H9 (cell line): ENCODE measurements around the gene MALAT1. TPM values are rescaled to one million over a fixed set of nuclear protein-coding genes. Genes with fewer than 3 reads are reported as not detected.
A peak's percentile ranks its signal among the peaks of the same experiment; 100 is the strongest.

ENCODE experiments used
- DNase-seq: peaks from one replicate; pipeline ENCODE4 v3.0.0-alpha.2; 2017
- H2AFZ ChIP-seq: one replicate; pipeline ENCODE4 v1.6.1; 2013; ENCODE audit warnings: mild to moderate bottlenecking, low read length, control low read depth, moderate library complexity
- H2AK5ac ChIP-seq: 2 replicates; pipeline ENCODE4 v1.6.1; 2013; ENCODE audit warnings: low read length, control low read depth, mixed read lengths; ENCODE audit not compliant: insufficient read length
- H2BK120ac ChIP-seq: one replicate; pipeline ENCODE4 v1.6.1; 2013; ENCODE audit warnings: low read depth, mild to moderate bottlenecking, low read length, control low read depth, inconsistent platforms; ENCODE audit not compliant: poor library complexity, severe bottlenecking
- H2BK12ac ChIP-seq: 2 replicates; pipeline ENCODE4 v1.6.1; 2013; ENCODE audit warnings: low read length, control low read depth, mixed read lengths, low read depth; ENCODE audit not compliant: insufficient read length
- H2BK15ac ChIP-seq: 2 replicates; pipeline ENCODE4 v1.6.1; 2013; ENCODE audit warnings: low read depth, low read length, control low read depth
- H2BK20ac ChIP-seq: one replicate; pipeline ENCODE4 v1.6.1; 2013; ENCODE audit warnings: low read depth, mild to moderate bottlenecking, low read length, control low read depth, inconsistent platforms; ENCODE audit not compliant: poor library complexity, severe bottlenecking
- H2BK5ac ChIP-seq: 2 replicates; pipeline ENCODE4 v1.6.1; 2013; ENCODE audit warnings: low read length, control low read depth, mixed read lengths; ENCODE audit not compliant: insufficient read length
- H3K14ac ChIP-seq: 2 replicates; pipeline ENCODE4 v1.6.1; 2013; ENCODE audit warnings: low read length, control low read depth; ENCODE audit not compliant: insufficient read depth
- H3K18ac ChIP-seq: 2 replicates; pipeline ENCODE4 v1.6.1; 2013; ENCODE audit warnings: low read depth, mild to moderate bottlenecking, mixed read lengths, low read length, control low read depth; ENCODE audit not compliant: insufficient read length
- H3K23ac ChIP-seq: 2 replicates; pipeline ENCODE4 v1.6.1; 2013; ENCODE audit warnings: low read length, control low read depth, mixed read lengths, low read depth; ENCODE audit not compliant: insufficient read length
- H3K23me2 ChIP-seq: 2 replicates; pipeline ENCODE4 v1.6.1; 2013; ENCODE audit warnings: low read depth, mild to moderate bottlenecking, mixed read lengths, low read length, control low read depth; ENCODE audit not compliant: insufficient read length, poor library complexity, severe bottlenecking
- H3K27ac ChIP-seq: 2 replicates; pipeline ENCODE4 v1.5.1; 2013; ENCODE audit warnings: low read length, control low read depth, mixed read lengths, low read depth; ENCODE audit not compliant: insufficient read length
- H3K27me3 ChIP-seq: 2 replicates; pipeline ENCODE4 v1.6.1; 2013; ENCODE audit warnings: low read length, control low read depth, inconsistent platforms; ENCODE audit not compliant: insufficient read depth
- H3K4ac ChIP-seq: 2 replicates; pipeline ENCODE4 v1.6.1; 2013; ENCODE audit warnings: low read depth, mild to moderate bottlenecking, control low read depth, inconsistent platforms, low read length, moderate library complexity
- H3K4me1 ChIP-seq: 2 replicates; pipeline ENCODE4 v1.6.1; 2013; ENCODE audit warnings: low read length, control low read depth, inconsistent platforms; ENCODE audit not compliant: insufficient read depth
- H3K4me2 ChIP-seq: 2 replicates; pipeline ENCODE4 v1.6.1; 2013; ENCODE audit warnings: low read length, control low read depth, mixed read lengths; ENCODE audit not compliant: insufficient read length, insufficient read depth
- H3K56ac ChIP-seq: 2 replicates; pipeline ENCODE4 v1.6.1; 2013; ENCODE audit warnings: low read depth, mild to moderate bottlenecking, mixed read lengths, low read length, control low read depth; ENCODE audit not compliant: insufficient read length
- H3K79me1 ChIP-seq: 2 replicates; pipeline ENCODE4 v1.6.1; 2013; ENCODE audit warnings: low read depth, mild to moderate bottlenecking, moderate library complexity, low read length, control low read depth, inconsistent platforms; ENCODE audit not compliant: insufficient read depth, poor library complexity, severe bottlenecking
- H3K79me2 ChIP-seq: 2 replicates; pipeline ENCODE4 v1.6.1; 2013; ENCODE audit warnings: low read length, control low read depth, inconsistent platforms; ENCODE audit not compliant: insufficient read depth
- H3K9ac ChIP-seq: 2 replicates; pipeline ENCODE4 v1.6.1; 2013; ENCODE audit warnings: low read length, control low read depth, mixed read lengths; ENCODE audit not compliant: insufficient read length; ENCODE audit errors: extremely low read depth
- H3K9me3 ChIP-seq: one replicate; pipeline ENCODE4 v1.6.1; 2013; ENCODE audit warnings: low read depth, low read length, inconsistent platforms; ENCODE audit not compliant: control insufficient read depth
- H3T11ph ChIP-seq: one replicate; pipeline ENCODE4 v1.6.1; 2013; ENCODE audit warnings: mild to moderate bottlenecking, low read length, control low read depth, inconsistent platforms
- H4K20me1 ChIP-seq: one replicate; pipeline ENCODE4 v1.6.1; 2013; ENCODE audit not compliant: control insufficient read depth, insufficient read length, insufficient read depth
- H4K5ac ChIP-seq: 2 replicates; pipeline ENCODE4 v1.6.1; 2013; ENCODE audit warnings: low read depth, mild to moderate bottlenecking, mixed read lengths, low read length, control low read depth; ENCODE audit not compliant: insufficient read length
- H4K8ac ChIP-seq: replicated peaks from 2 replicates; pipeline ENCODE4 v1.6.1; 2013; ENCODE audit warnings: low read length, control low read depth, mixed read lengths, low read depth; ENCODE audit not compliant: insufficient read length
- H4K91ac ChIP-seq: 2 replicates; pipeline ENCODE4 v1.6.1; 2013; ENCODE audit warnings: low read depth, mild to moderate bottlenecking, moderate library complexity, mixed read lengths, low read length, control low read depth; ENCODE audit not compliant: insufficient read length
- H3K27ac Mint-ChIP-seq, 3 experiments: 2 replicates in 2 of 3; 3 replicates in 1 of 3; pipeline ENCODE4 v1.8.0; 2020 to 2021; ENCODE audit warnings: mixed read lengths in 3 of 3, mild to moderate bottlenecking in 1 of 3, moderate library complexity in 1 of 3
- H3K27me3 Mint-ChIP-seq: 2 replicates; pipeline ENCODE4 v1.8.0; 2021; ENCODE audit warnings: low read depth, mild to moderate bottlenecking, moderate library complexity, mixed read lengths
- H3K36me3 Mint-ChIP-seq, 3 experiments: 2 replicates in 2 of 3; 3 replicates in 1 of 3; pipeline ENCODE4 v1.8.0; 2020 to 2021; ENCODE audit warnings: low read depth in 3 of 3, mixed read lengths in 3 of 3; ENCODE audit not compliant: insufficient read depth in 1 of 3
- H3K4me1 Mint-ChIP-seq, 2 experiments: 2 replicates each; pipeline ENCODE4 v1.8.0; 2020; ENCODE audit warnings: mixed read lengths in 2 of 2
- H3K4me3 Mint-ChIP-seq, 2 experiments: 2 replicates in 1 of 2; 3 replicates in 1 of 2; pipeline ENCODE4 v1.8.0; 2020 to 2021; ENCODE audit warnings: mild to moderate bottlenecking in 2 of 2, mixed read lengths in 2 of 2, moderate library complexity in 1 of 2
- H3K9me3 Mint-ChIP-seq, 2 experiments: 2 replicates in 1 of 2; 3 replicates in 1 of 2; pipeline ENCODE4 v1.8.0; 2020; ENCODE audit warnings: mild to moderate bottlenecking in 2 of 2, mixed read lengths in 2 of 2, moderate library complexity in 1 of 2
- CTCF ChIP-seq: fragments of 200-600 bp; sonication (generic); conservative IDR thresholded peaks from 3 replicates; pipeline ENCODE4 v1.8.0; 2021; ENCODE audit warnings: antibody characterized with exemption, mild to moderate bottlenecking
- WGBS: extraction: QIAGEN DNeasy Blood & Tissue Kit; methylation state at CpG from one replicate; pipeline ENCODE4 v1.1.7; 2013; ENCODE audit warnings: missing lambda C conversion rate, low lambda C conversion rate, mixed read lengths; ENCODE audit not compliant: insufficient read length; ENCODE audit errors: extremely low coverage; 5-methylcytosine and 5-hydroxymethylcytosine counted together
- total RNA-seq: library from RNA; stranded (reverse); gene quantifications from 2 replicates; pipeline ENCODE4 v1.2.1, GENCODE V29; 2021

The MALAT1 gene
- total RNA-seq, 1 experiment from 2014 or later: 1,934 TPM

GRCh38 chr11:65551572-65552387 lies 52.9 kb downstream of the MALAT1 start:
- no peak overlapping the region for H4K8ac ChIP-seq
- H3K79me2 ChIP-seq: no peaks in the 10 kb centered on the region
- Mint-ChIP-seq H3K27ac (no peak overlapping the region; a peak in 2 of 7 replicates), H3K4me3 (peak overlapping the region in 1 of 2 experiments; percentile 56; a peak in 3 of 5 replicates), H3K4me1 (peaks cover 37 to 59% of the 10 kb centered on the region in 2 experiments), H3K9me3 (no peaks in the 10 kb centered on the region; a peak in 1 of 5 replicates), H3K27me3 (peaks cover 76% of the 10 kb centered on the region), H3K36me3 (no peaks in the 10 kb centered on the region)
- no peak overlapping the region for H3T11ph ChIP-seq
- no peak overlapping the region for H2BK120ac ChIP-seq
- no peaks in the 10 kb centered on the region for H4K20me1 ChIP-seq
- no peak overlapping the region for H3K18ac ChIP-seq
- H2AFZ ChIP-seq: no peak overlapping the region
- no peaks in the 10 kb centered on the region; the same call in 1 of the 2 replicates for H3K27me3 ChIP-seq
- WGBS: no CpG with 5 or more reads among the region's 17 CpGs
- H3K14ac ChIP-seq: no peak overlapping the region
- H2BK12ac ChIP-seq: no peak overlapping the region
- TF ChIP-seq CTCF: peak; percentile 74
- no peak overlapping the region for H3K9ac ChIP-seq
- no peak overlapping the region for H3K23ac ChIP-seq
- H3K4me2 ChIP-seq: no peak overlapping the region
- no peak overlapping the region for H3K56ac ChIP-seq
- H2AK5ac ChIP-seq: no peak overlapping the region
- no peaks in the 10 kb centered on the region for H3K23me2 ChIP-seq
- no peak overlapping the region for H2BK5ac ChIP-seq
- no peaks in the 10 kb centered on the region for H3K79me1 ChIP-seq
- H4K91ac ChIP-seq: no peak overlapping the region
- H2BK20ac ChIP-seq: no peak overlapping the region
- DNase-seq: peak; percentile 83
- no peaks in the 10 kb centered on the region for H3K9me3 ChIP-seq
- no peak overlapping the region for H3K4ac ChIP-seq
- H3K27ac ChIP-seq: no peak overlapping the region
- no peak overlapping the region for H2BK15ac ChIP-seq
- peaks cover 6% of the 10 kb centered on the region; the same call in 1 of the 2 replicates for H3K4me1 ChIP-seq
- no peak overlapping the region for H4K5ac ChIP-seq
